ENCODE data around the gene NBPF3.
A peak's percentile ranks its signal among the peaks of the same experiment; 100 is the strongest.
"Not testable (repeated sequence)": the region's sequence is repeated elsewhere in the genome, so short reads cannot be mapped to it uniquely, and the experiment has no call there.

NBPF3 gene

DNA sequence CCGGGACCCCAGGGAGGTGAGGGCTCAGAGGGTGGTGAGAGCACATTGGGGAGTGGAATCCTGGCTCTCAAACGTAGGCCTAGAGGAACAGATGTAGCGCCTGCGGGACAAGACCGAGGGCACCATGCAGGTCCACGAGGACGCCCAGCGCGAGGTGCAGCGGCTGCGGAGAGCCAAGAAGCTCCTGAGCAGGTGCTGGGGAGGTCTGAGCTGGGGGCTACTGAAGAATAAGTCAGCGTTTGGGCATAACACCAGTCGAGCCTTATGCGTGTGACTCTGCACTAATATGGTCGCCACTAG is 2.6 kb upstream of the NBPF3 start:
- no peak overlapping the region for H3K4me2 ChIP-seq (ENCODE audit: low read length)
- no peaks in the 10 kb centered on the region for H3F3A ChIP-seq (ENCODE audit: control insufficient read depth, insufficient read depth)
- H3K4me3 ChIP-seq (ENCODE audit: low read length), result no peak overlapping the region
- no peaks in the 10 kb centered on the region for H3K9me3 ChIP-seq (ENCODE audit: control insufficient read depth, insufficient read depth, low read length)
- no peaks in the 10 kb centered on the region for H4K20me1 ChIP-seq (ENCODE audit: control insufficient read depth, insufficient read depth, low read depth, low read length)
- H3K36me3 ChIP-seq (ENCODE audit: control insufficient read depth, low read length), result no peaks in the 10 kb centered on the region
- H3K9me2 ChIP-seq (replicated peaks; ENCODE audit: control insufficient read depth, low read length), result no peaks in the 10 kb centered on the region
- no peaks in the 10 kb centered on the region for H3K27me3 ChIP-seq (ENCODE audit: control insufficient read depth, low read length)
- H3K79me2 ChIP-seq (ENCODE audit: control insufficient read depth, low read length), result peaks cover 11% of the 10 kb centered on the region
- TF ChIP-seq, protein P1, sequence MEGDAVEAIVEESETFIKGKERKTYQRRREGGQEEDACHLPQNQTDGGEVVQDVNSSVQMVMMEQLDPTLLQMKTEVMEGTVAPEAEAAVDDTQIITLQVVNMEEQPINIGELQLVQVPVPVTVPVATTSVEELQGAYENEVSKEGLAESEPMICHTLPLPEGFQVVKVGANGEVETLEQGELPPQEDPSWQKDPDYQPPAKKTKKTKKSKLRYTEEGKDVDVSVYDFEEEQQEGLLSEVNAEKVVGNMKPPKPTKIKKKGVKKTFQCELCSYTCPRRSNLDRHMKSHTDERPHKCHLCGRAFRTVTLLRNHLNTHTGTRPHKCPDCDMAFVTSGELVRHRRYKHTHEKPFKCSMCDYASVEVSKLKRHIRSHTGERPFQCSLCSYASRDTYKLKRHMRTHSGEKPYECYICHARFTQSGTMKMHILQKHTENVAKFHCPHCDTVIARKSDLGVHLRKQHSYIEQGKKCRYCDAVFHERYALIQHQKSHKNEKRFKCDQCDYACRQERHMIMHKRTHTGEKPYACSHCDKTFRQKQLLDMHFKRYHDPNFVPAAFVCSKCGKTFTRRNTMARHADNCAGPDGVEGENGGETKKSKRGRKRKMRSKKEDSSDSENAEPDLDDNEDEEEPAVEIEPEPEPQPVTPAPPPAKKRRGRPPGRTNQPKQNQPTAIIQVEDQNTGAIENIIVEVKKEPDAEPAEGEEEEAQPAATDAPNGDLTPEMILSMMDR (IDR thresholded peaks at IDR 0.05; ENCODE audit: low read depth, low read length, poor library complexity, severe bottlenecking), result no peak
- TF ChIP-seq EZH2phosphoT487 (IDR thresholded peaks at IDR 0.05; ENCODE audit: borderline replicate concordance, low read length), result no peak
- no peak overlapping the region for H3K27ac ChIP-seq (ENCODE audit: low read depth, low read length)
- no peaks in the 10 kb centered on the region; the same call in none of the 2 replicates for H3K4me1 ChIP-seq (ENCODE audit: control insufficient read depth, low read length)

DNA sequence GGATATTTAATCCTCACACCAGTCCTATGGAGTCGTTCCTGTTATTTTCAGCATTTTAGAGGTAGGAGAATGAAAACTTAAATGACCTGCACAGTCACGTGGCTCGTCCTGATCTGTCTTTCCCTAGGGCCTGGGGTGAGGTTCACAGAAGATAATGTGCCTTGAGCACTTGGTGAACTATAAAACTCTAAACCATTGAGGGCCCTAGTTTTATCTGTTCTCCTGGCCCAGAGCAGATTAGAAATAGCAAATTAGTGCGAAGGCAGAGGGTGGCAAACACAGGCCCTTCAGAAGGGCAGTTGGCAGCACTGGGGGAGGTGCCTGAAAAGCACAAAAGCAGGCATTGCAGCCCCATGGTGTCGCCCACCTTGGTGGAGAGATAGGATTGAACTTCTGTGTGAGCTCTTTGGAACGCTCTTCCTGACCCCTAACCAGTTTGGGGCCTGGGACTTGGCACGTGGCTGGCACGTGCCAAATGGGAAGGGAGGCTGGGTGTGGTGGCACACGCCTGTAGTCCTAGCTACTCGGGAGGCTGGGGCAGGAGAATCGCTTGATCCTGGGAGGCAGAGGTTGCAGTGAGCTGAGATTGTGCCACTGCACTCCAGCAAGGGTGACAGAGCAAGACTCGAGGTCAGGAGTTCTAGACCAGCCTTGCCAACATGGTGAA is 1.2 kb upstream of the NBPF3 start:
- not testable (repeated sequence) for H3K4me1 ChIP-seq (ENCODE audit: control insufficient read depth, low read length); H3K36me3 ChIP-seq (ENCODE audit: control insufficient read depth, low read length); H3K27me3 ChIP-seq (ENCODE audit: control insufficient read depth, low read length); H3K9me2 ChIP-seq (replicated peaks; ENCODE audit: control insufficient read depth, low read length); H3K4me2 ChIP-seq (ENCODE audit: low read length); H3K4me3 ChIP-seq (ENCODE audit: low read length); H3K9me3 ChIP-seq (ENCODE audit: control insufficient read depth, insufficient read depth, low read length); H3K27ac ChIP-seq (ENCODE audit: low read depth, low read length); H4K20me1 ChIP-seq (ENCODE audit: control insufficient read depth, insufficient read depth, low read depth, low read length); H3F3A ChIP-seq (ENCODE audit: control insufficient read depth, insufficient read depth)
- H3K79me2 ChIP-seq (ENCODE audit: control insufficient read depth, low read length), result peaks cover 11% of the 10 kb centered on the region

DNA sequence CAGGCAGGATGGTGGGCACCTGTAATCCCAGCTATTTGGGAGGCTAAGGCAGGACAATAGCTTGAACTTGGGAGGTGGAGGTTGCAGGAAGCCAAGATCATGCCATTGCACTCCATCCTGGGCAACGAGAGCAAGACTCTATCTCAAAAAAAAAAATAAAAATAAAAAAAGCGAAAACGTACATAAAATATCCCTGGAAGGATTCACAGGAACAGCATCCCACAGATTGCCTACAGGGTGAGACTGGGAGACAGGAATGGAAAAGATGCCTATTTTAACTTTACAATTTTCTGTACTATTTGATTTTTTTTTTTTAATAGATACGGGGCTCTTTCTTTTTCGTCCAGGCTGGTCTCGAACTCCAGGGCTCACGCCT is 604 bp upstream of the NBPF3 start:
- Histone ChIP-seq H3K27me3 (ENCODE audit: control insufficient read depth, low read length) (no peaks in the 10 kb centered on the region), H3K27ac (ENCODE audit: low read depth, low read length) (no peak overlapping the region)
- no peak for TF ChIP-seq EZH2phosphoT487 (IDR thresholded peaks at IDR 0.05; ENCODE audit: borderline replicate concordance, low read length)
- TF ChIP-seq, protein P1 (IDR thresholded peaks at IDR 0.05; ENCODE audit: low read depth, low read length, poor library complexity, severe bottlenecking), result no peak

DNA sequence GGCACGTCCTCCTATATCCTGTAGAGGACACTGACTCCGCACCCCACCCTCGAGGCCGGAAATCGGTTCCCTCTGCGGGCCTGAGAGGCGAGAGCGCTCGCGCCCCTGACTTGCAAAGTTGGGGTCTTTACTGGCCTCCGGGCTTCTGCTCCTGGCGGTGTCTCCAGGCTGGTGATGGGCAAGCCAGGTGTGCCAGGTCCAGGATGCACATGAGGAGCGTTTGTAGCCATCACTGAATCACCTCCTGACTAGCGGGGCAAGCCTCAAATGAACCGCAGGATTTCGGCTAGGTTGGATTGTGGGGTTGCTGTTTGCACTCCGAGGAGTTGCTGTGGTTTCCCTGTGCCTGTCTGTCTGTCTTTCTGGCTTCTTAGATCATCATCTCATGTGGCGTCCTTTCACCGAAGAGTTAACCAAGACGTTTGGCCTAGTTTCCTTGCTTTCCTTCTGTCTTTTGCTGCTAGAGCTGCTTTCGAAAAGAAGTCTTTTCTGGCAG is 741 bp downstream of the NBPF3 start:
- not testable (repeated sequence) for H3F3A ChIP-seq (ENCODE audit: control insufficient read depth, insufficient read depth); H4K20me1 ChIP-seq (ENCODE audit: control insufficient read depth, insufficient read depth, low read depth, low read length); H3K27ac ChIP-seq (ENCODE audit: low read depth, low read length); H3K27me3 ChIP-seq (ENCODE audit: control insufficient read depth, low read length); H3K9me3 ChIP-seq (ENCODE audit: control insufficient read depth, insufficient read depth, low read length); H3K36me3 ChIP-seq (ENCODE audit: control insufficient read depth, low read length); H3K9me2 ChIP-seq (replicated peaks; ENCODE audit: control insufficient read depth, low read length); H3K4me1 ChIP-seq (ENCODE audit: control insufficient read depth, low read length)
- peak overlapping the region; percentile 71 for H3K4me3 ChIP-seq (ENCODE audit: low read length)
- H3K79me2 ChIP-seq (ENCODE audit: control insufficient read depth, low read length), result peaks cover 11% of the 10 kb centered on the region
- peak overlapping the region; percentile 75 for H3K4me2 ChIP-seq (ENCODE audit: low read length)

More for the DNA sequence above, 604 bp upstream of the NBPF3 start:
- Histone ChIP-seq H3K9me2 (replicated peaks; ENCODE audit: control insufficient read depth, low read length) (no peaks in the 10 kb centered on the region), H3K79me2 (ENCODE audit: control insufficient read depth, low read length) (peaks cover 11% of the 10 kb centered on the region), H4K20me1 (ENCODE audit: control insufficient read depth, insufficient read depth, low read depth, low read length) (no peaks in the 10 kb centered on the region), H3K4me3 (ENCODE audit: low read length) (peak overlapping the region; percentile 71), H3K4me1 (ENCODE audit: control insufficient read depth, low read length) (no peaks in the 10 kb centered on the region; the same call in none of the 2 replicates), H3F3A (ENCODE audit: control insufficient read depth, insufficient read depth) (no peaks in the 10 kb centered on the region), H3K4me2 (ENCODE audit: low read length) (peak overlapping the region; percentile 75), H3K36me3 (ENCODE audit: control insufficient read depth, low read length) (no peaks in the 10 kb centered on the region), H3K9me3 (ENCODE audit: control insufficient read depth, insufficient read depth, low read length) (no peaks in the 10 kb centered on the region)

DNA sequence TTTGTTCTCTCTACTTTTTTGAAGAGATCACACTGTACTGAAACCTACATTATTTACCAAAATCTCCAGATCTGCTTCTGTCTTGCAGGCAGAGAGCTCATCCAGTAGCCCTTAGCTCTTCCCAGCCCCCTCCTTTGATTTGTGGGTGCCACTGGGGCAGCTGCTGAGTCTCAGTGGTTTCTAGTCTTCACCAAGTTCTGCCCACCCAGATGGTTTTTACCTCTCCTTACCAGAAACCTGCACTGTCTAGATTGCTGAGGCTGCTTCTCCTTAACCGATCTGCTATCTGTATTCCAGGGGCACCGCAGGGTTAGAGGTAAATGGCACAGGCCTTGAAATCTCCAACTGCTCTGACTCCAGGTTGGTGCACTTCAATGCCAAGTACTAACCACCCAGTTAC is 6.7 kb downstream of the NBPF3 start:
- not testable (repeated sequence) for H3K9me2 ChIP-seq (replicated peaks; ENCODE audit: control insufficient read depth, low read length); H3K79me2 ChIP-seq (ENCODE audit: control insufficient read depth, low read length); H3K4me1 ChIP-seq (ENCODE audit: control insufficient read depth, low read length); H4K20me1 ChIP-seq (ENCODE audit: control insufficient read depth, insufficient read depth, low read depth, low read length); H3K4me3 ChIP-seq (ENCODE audit: low read length); H3K36me3 ChIP-seq (ENCODE audit: control insufficient read depth, low read length); H3K9me3 ChIP-seq (ENCODE audit: control insufficient read depth, insufficient read depth, low read length); H3K27me3 ChIP-seq (ENCODE audit: control insufficient read depth, low read length); H3F3A ChIP-seq (ENCODE audit: control insufficient read depth, insufficient read depth); H3K27ac ChIP-seq (ENCODE audit: low read depth, low read length); H3K4me2 ChIP-seq (ENCODE audit: low read length)

Data from DOHH2 (cell line).